SU-DHL-6 (cell line): ENCODE results near the gene KLHL1.
A peak's percentile ranks its signal among the peaks of the same experiment; 100 is the strongest.

Experiments
- H2AFZ ChIP-seq: fragments of 200-600 bp; sonication (generic); 2 replicates; pipeline ENCODE4 v1.6.1; 2014; ENCODE audit warnings: low read depth, mild to moderate bottlenecking, moderate library complexity, mixed read lengths, antibody characterized with exemption, low read length; ENCODE audit not compliant: severe bottlenecking
- H3F3A ChIP-seq: fragments of 200-600 bp; shearing (Covaris generic); 2 replicates; pipeline ENCODE4 v1.6.0; 2016; ENCODE audit warnings: antibody characterized with exemption, mild to moderate bottlenecking; ENCODE audit not compliant: insufficient read depth
- H3K27ac ChIP-seq: fragments of 200-600 bp; sonication (generic); 2 replicates; pipeline ENCODE4 v1.5.1; 2016; ENCODE audit warnings: low read depth, mild to moderate bottlenecking, low read length, moderate library complexity, mixed read lengths
- H3K27me3 ChIP-seq: fragments of 200-600 bp; sonication (generic), shearing (Covaris generic); 2 replicates; pipeline ENCODE4 v1.6.0; 2014; ENCODE audit warnings: mild to moderate bottlenecking, low read length
- H3K36me3 ChIP-seq: fragments of 200-600 bp; sonication (generic); 2 replicates; pipeline ENCODE4 v1.6.1; 2014; ENCODE audit warnings: mild to moderate bottlenecking, low read length, mixed read lengths
- H3K4me2 ChIP-seq: fragments of 300-600, 200-600 bp; shearing (Covaris generic), sonication (generic); 2 replicates; pipeline ENCODE4 v1.6.0; 2014; ENCODE audit warnings: low read length, low read depth, mild to moderate bottlenecking; ENCODE audit not compliant: poor library complexity, severe bottlenecking
- H3K4me3 ChIP-seq: fragments of 200-600 bp; sonication (generic); 2 replicates; pipeline ENCODE4 v1.5.1; 2014; ENCODE audit warnings: antibody characterized with exemption, low read length, mild to moderate bottlenecking, mixed read lengths; ENCODE audit not compliant: insufficient read depth, poor library complexity, severe bottlenecking
- H3K79me2 ChIP-seq: fragments of 200-600 bp; sonication (generic); 2 replicates; pipeline ENCODE4 v1.6.1; 2014; ENCODE audit warnings: mild to moderate bottlenecking, low read length, moderate library complexity; ENCODE audit not compliant: insufficient read depth
- H3K9ac ChIP-seq: fragments of 200-600 bp; sonication (generic); 2 replicates; pipeline ENCODE4 v1.7.0; 2014; ENCODE audit warnings: mild to moderate bottlenecking, low read length
- H3K9me2 ChIP-seq: fragments of 200-600 bp; sonication (generic); replicated peaks from 2 replicates; pipeline ENCODE4 v1.6.1; 2014; ENCODE audit warnings: low read length; ENCODE audit not compliant: insufficient read depth
- H3K9me3 ChIP-seq: fragments of 200-600 bp; sonication (generic); 2 replicates; pipeline ENCODE4 v1.6.1; 2014; ENCODE audit warnings: low read length, mixed read lengths; ENCODE audit not compliant: insufficient read depth
- H4K20me1 ChIP-seq: fragments of 200-600 bp; sonication (generic); 2 replicates; pipeline ENCODE4 v1.6.1; 2014; ENCODE audit warnings: low read depth, mild to moderate bottlenecking, antibody characterized with exemption, low read length, moderate library complexity, mixed read lengths
- EZH2phosphoT487 ChIP-seq: fragments of 200-600 bp; sonication (generic), shearing (Covaris generic); conservative IDR thresholded peaks from 2 replicates; pipeline ENCODE4 v1.6.1; 2018; ENCODE audit warnings: mild to moderate bottlenecking, antibody characterized with exemption, low read length, moderate library complexity, mixed read lengths
- TF ChIP-seq, protein P1 (sequence below): fragments of 200-600 bp; sonication (generic); IDR thresholded peaks from one replicate; pipeline ENCODE4 v1.5.1; 2017; ENCODE audit warnings: antibody characterized with exemption, mild to moderate bottlenecking, low read length, moderate library complexity; ENCODE audit not compliant: insufficient read depth, poor library complexity, severe bottlenecking

The KLHL1 gene

DNA sequence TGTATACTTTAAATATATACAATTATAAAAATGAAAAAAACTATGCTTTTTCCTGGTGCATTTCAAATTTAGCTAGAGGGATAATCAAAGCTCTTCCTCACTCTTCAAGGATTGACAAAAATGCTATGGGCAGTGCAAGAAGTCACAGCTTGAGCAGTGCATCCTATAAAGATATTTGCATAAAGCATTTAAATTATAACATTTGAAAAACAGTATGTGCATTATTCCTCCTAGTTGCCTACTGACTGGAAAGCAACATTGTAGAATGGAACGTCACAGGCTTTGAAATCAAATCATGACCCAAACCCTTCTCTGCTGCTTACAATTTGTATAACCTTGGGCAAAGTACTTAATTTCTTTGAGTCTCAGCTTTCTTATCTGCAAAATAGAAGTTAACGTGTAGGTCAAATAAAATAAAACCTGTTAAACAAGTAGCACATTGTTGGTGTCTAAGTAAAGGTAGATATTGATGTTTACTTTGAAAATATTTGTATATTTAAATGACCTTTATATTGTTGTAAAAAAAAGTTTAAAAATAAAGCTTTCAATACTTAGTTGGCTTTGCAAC, 9.2 kb upstream of the KLHL1 start:
- no peaks in the 10 kb centered on the region for H3K9me2 ChIP-seq
- H3K27me3 ChIP-seq, result no peaks in the 10 kb centered on the region

DNA sequence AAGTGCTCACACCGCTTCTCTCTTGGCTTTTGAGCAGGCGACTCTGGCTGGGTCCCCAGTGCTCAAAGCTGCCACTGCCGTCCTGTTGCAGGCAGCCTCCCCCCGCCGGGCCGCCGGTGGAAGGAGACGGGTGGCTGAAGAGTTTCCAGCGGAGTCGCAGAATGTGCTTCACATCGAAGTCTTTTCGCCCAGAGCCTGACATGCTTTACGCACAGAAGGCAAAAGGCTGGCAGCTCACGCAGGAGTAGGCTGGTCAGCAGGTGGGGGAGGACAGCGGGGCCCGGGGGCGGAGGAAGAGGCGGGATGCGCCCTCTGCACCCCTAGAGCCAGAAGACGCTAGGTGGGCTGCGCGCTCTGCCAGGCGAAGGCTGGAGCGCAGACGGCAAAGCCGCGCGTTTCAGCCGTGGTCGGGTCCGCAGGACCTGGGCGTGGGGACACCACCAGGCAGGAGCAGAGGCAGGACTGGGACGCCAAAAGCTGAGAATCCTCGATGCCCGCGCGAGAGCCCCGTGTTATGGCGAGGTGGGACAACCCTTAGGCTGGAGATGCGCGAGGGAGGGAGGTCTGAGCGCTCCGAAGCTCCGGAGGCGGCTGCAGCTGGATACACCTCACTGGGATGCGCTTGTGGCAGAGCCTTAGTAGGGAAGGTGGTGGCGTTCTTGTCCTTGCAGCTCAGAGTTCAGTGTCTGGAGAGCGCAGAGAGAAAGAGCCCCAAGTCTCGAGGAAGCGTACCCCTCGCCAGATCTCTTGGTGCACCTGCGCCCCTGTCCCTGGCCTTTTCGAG, 562 bp downstream of the KLHL1 start, which contains the start of gene ATXN8OS:
Gene ATXN8OS, plus strand, starts transcription at position 329 of the 784 bp plus-strand sequence.
- H3K79me2 ChIP-seq, result no peaks in the 10 kb centered on the region
- H3K9ac ChIP-seq, result no peak within 1 kb of the TSS
- H3K4me2 ChIP-seq, result no peak within 1 kb of the TSS
- H3F3A ChIP-seq, result no peaks in the 10 kb centered on the region
- no peak within 1 kb of the TSS for H3K27ac ChIP-seq
- H3K27me3 ChIP-seq, result no peaks in the 10 kb centered on the region
- H2AFZ ChIP-seq, result no peak within 1 kb of the TSS
- no peak for TF ChIP-seq EZH2phosphoT487
- no peaks in the 10 kb centered on the region for H4K20me1 ChIP-seq
- no peaks in the 10 kb centered on the region for H3K36me3 ChIP-seq
- H3K9me3 ChIP-seq, result no peaks in the 10 kb centered on the region
- H3K9me2 ChIP-seq, result no peaks in the 10 kb centered on the region
- no peak within 1 kb of the TSS for H3K4me3 ChIP-seq

More for the DNA sequence above, 9.2 kb upstream of the KLHL1 start:
- Histone ChIP-seq H3K4me2 (no peak overlapping the region), H3K27ac (no peak overlapping the region), H4K20me1 (no peaks in the 10 kb centered on the region), H3K9ac (no peak overlapping the region), H3F3A (no peaks in the 10 kb centered on the region), H3K79me2 (no peaks in the 10 kb centered on the region), H3K36me3 (no peaks in the 10 kb centered on the region), H2AFZ (peak overlapping the region; percentile 34), H3K9me3 (no peaks in the 10 kb centered on the region), H3K4me3 (no peak overlapping the region)
- no peak for TF ChIP-seq EZH2phosphoT487
- TF ChIP-seq, protein P1, sequence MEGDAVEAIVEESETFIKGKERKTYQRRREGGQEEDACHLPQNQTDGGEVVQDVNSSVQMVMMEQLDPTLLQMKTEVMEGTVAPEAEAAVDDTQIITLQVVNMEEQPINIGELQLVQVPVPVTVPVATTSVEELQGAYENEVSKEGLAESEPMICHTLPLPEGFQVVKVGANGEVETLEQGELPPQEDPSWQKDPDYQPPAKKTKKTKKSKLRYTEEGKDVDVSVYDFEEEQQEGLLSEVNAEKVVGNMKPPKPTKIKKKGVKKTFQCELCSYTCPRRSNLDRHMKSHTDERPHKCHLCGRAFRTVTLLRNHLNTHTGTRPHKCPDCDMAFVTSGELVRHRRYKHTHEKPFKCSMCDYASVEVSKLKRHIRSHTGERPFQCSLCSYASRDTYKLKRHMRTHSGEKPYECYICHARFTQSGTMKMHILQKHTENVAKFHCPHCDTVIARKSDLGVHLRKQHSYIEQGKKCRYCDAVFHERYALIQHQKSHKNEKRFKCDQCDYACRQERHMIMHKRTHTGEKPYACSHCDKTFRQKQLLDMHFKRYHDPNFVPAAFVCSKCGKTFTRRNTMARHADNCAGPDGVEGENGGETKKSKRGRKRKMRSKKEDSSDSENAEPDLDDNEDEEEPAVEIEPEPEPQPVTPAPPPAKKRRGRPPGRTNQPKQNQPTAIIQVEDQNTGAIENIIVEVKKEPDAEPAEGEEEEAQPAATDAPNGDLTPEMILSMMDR, result no peak

DNA sequence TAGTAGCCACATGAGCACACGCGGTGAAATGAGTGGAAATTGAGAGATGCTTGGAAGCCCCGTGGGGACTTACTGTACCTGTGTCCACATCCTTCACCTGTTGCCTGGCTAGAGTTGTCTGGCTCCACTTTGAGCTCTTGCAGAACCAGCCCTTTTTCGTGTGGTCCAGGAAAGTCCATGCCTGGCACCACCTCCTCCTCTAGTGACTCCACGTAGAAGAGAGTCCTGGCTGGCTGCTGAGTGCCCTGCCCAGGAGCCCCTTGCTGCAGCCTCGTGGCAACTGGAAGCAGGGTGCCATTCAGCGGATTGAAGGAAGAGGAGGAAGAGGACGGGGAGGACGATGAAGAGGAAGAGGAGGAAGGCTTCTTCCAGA, 1.1 kb downstream of the KLHL1 start:
- Histone ChIP-seq H3K79me2 (no peaks in the 10 kb centered on the region), H3K27me3 (no peaks in the 10 kb centered on the region), H3K27ac (no peak overlapping the region), H4K20me1 (no peaks in the 10 kb centered on the region), H3K36me3 (no peaks in the 10 kb centered on the region), H3K4me2 (no peak overlapping the region), H3K9ac (no peak overlapping the region), H3K9me3 (no peaks in the 10 kb centered on the region), H3K4me3 (no peak overlapping the region), H3K9me2 (no peaks in the 10 kb centered on the region), H2AFZ (no peak overlapping the region), H3F3A (no peaks in the 10 kb centered on the region)
- no peak for TF ChIP-seq EZH2phosphoT487
- TF ChIP-seq, protein P1, result no peak

DNA sequence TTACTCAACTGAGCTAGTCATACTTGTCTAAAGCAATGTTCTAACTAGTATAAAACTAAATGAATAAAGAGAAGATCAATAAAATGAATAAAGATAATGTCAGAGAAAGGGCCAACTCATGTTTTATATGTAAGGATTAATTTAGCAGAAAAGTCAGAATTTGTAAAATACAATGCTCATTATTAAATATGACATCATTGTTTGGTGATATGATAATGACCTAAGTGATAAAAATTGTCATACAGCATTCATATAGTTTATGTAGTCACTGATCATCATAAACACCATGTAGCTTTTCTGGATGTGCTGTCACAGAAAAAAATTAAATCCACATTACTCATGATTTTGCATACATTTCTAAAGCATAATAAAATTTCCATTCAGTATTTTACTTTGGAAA, 3.8 kb downstream of the KLHL1 start:
- Histone ChIP-seq H2AFZ (no peak overlapping the region), H4K20me1 (no peaks in the 10 kb centered on the region), H3K9me3 (no peaks in the 10 kb centered on the region), H3K4me2 (no peak overlapping the region), H3K4me3 (no peak overlapping the region), H3K9me2 (no peaks in the 10 kb centered on the region), H3F3A (no peaks in the 10 kb centered on the region), H3K9ac (no peak overlapping the region), H3K79me2 (no peaks in the 10 kb centered on the region), H3K27me3 (no peaks in the 10 kb centered on the region), H3K27ac (no peak overlapping the region), H3K36me3 (no peaks in the 10 kb centered on the region)
- TF ChIP-seq, protein P1, result no peak
- no peak for TF ChIP-seq EZH2phosphoT487
